ENCODE measurements around the gene ISCU. TPM values are rescaled to one million over a fixed set of nuclear protein-coding genes. Genes with fewer than 3 reads are reported as not detected.

Gene ISCU
- total RNA-seq, 1 experiment from 2014 or later = 84.8 TPM

DNA sequence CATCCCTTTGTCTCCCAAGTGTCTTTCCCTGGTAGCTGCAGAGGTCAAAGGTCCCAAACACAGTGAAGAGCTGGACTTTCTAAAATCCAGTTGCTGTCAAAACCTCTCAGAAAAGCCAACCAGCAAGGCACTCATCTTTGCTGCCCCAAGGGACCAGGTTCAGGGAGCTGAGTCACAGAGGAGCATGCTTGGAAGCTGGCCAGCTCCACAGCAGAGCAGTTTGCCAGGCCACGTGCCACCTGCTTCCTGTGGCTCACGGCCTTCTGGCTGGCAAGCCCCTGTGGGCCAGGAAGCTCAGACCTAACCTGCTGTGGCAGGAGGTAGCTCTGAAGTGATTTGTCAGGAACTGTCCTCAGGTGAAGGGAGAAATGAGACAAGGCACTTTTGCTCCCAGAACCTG, 3.6 kb downstream of the ISCU start:
- peaks cover 21% of the 10 kb centered on the region for H3K79me2 ChIP-seq (ENCODE audit: low read depth)
- ChIA-PET CTCF (interaction anchor here (0.5 kb wide), 1 partner anchor 68 kb away, joined by 5 read pairs; no protein-coding TSS in a partner anchor), POLR2A (ENCODE audit: unreplicated experiment) (interaction anchor here (0.6 kb wide), 2 partner anchors 62 to 68 kb away, joined by 3 to 23 read pairs; partner anchors contain the start of gene SELPLG)
- H2AFZ ChIP-seq = no peak overlapping the region
- no TSS peak for BruUV-seq (replicated peaks)
- peaks cover 18% of the 10 kb centered on the region for H3K4me1 ChIP-seq (replicated peaks; ENCODE audit: insufficient read depth)
- H3K9me2 ChIP-seq (ENCODE audit: insufficient read depth) = no peaks in the 10 kb centered on the region
- peaks cover 31% of the 10 kb centered on the region for H3K36me3 ChIP-seq (ENCODE audit: low read depth)
- peak; percentile 74 to 83 for DNase-seq
- peaks cover 28% of the 10 kb centered on the region for H3F3A ChIP-seq (ENCODE audit: insufficient read depth, low read depth)
- H3K9me3 ChIP-seq (ENCODE audit: insufficient read depth, low read depth) = no peaks in the 10 kb centered on the region
- no peak overlapping the region for H3K4me3 ChIP-seq
- H3K27ac ChIP-seq = peak overlapping the region; percentile 39
- intact Hi-C loops (cut with micrococcal nuclease; ENCODE audit: unreplicated experiment) = loop anchor here (10.0 kb wide), 1 partner anchor 99 kb away; no protein-coding TSS in a partner anchor
- no peaks in the 10 kb centered on the region for H3K27me3 ChIP-seq (ENCODE audit: insufficient read depth, low read depth)
- peaks cover 5% of the 10 kb centered on the region for H4K20me1 ChIP-seq (ENCODE audit: insufficient read depth)
- TF ChIP-seq EZH2 (IDR thresholded peaks at IDR 0.05; ENCODE audit: low read depth) (no peak), CTCF (conservative IDR thresholded peaks at IDR 0.05) (no peak)
- peak overlapping the region; percentile 1; the same call in 1 of the 2 replicates for H3K4me2 ChIP-seq

DNA sequence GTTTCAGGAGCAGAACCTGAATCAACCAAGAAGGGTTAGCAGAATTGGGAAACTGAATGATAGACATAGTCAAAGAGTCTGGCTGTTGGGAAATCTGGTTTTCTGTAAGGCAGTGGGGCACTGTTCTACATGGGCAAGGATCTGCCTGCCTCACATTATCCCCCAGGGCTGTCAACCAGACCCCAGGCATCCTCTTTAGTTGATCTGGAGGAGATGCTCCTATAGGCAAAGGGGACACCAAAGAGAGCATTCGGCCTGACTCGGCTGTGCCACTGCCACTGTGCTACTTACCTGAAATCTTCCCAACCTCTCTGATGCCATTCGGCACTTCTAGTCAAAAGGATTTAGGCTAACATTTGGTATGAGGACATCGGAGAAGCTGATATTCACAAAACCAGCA, 4.1 kb downstream of the ISCU start:
- POLR2A ChIA-PET (ENCODE audit: unreplicated experiment) = no interaction called here
- peaks cover 31% of the 10 kb centered on the region for H3K36me3 ChIP-seq (ENCODE audit: low read depth)
- no peaks in the 10 kb centered on the region for H3K27me3 ChIP-seq (ENCODE audit: insufficient read depth, low read depth)
- H3F3A ChIP-seq (ENCODE audit: insufficient read depth, low read depth) = peaks cover 27% of the 10 kb centered on the region
- CTCF ChIA-PET = interaction anchor here (0.5 kb wide), 1 partner anchor 68 kb away, joined by 5 read pairs; no protein-coding TSS in a partner anchor
- intact Hi-C loops (cut with micrococcal nuclease; ENCODE audit: unreplicated experiment) = loop anchor here (10.0 kb wide), 1 partner anchor 98 kb away; no protein-coding TSS in a partner anchor
- no peaks in the 10 kb centered on the region for H3K9me3 ChIP-seq (ENCODE audit: insufficient read depth, low read depth)
- peaks cover 5% of the 10 kb centered on the region for H4K20me1 ChIP-seq (ENCODE audit: insufficient read depth)
- BruUV-seq (replicated peaks) = no TSS peak
- H3K27ac ChIP-seq = 0 out of 2 replicates have a peak overlapping the region, but pooled peaks have one; percentile 39
- TF ChIP-seq CTCF (conservative IDR thresholded peaks at IDR 0.05) (no peak), EZH2 (IDR thresholded peaks at IDR 0.05; ENCODE audit: low read depth) (no peak)
- H3K4me3 ChIP-seq = no peak overlapping the region
- H3K4me1 ChIP-seq (replicated peaks; ENCODE audit: insufficient read depth) = peaks cover 18% of the 10 kb centered on the region
- peak overlapping the region; percentile 1; the same call in 1 of the 2 replicates for H3K4me2 ChIP-seq
- DNase-seq = no peak
- no peaks in the 10 kb centered on the region for H3K9me2 ChIP-seq (ENCODE audit: insufficient read depth)
- no peak overlapping the region for H2AFZ ChIP-seq
- peaks cover 21% of the 10 kb centered on the region for H3K79me2 ChIP-seq (ENCODE audit: low read depth)

- BruUV-seq (replicated peaks) = no TSS peak
- Histone ChIP-seq H3K27ac (no peak overlapping the region), H3F3A (ENCODE audit: insufficient read depth, low read depth) (peaks cover 19% of the 10 kb centered on the region), H3K4me2 (no peak overlapping the region), H3K36me3 (ENCODE audit: low read depth) (peaks cover 31% of the 10 kb centered on the region), H3K4me1 (replicated peaks; ENCODE audit: insufficient read depth) (peaks cover 18% of the 10 kb centered on the region), H3K4me3 (no peak overlapping the region), H3K9me3 (ENCODE audit: insufficient read depth, low read depth) (no peaks in the 10 kb centered on the region), H3K79me2 (ENCODE audit: low read depth) (peaks cover 16% of the 10 kb centered on the region), H3K9me2 (ENCODE audit: insufficient read depth) (no peaks in the 10 kb centered on the region), H2AFZ (no peak overlapping the region), H4K20me1 (ENCODE audit: insufficient read depth) (peaks cover 5% of the 10 kb centered on the region), H3K27me3 (ENCODE audit: insufficient read depth, low read depth) (no peaks in the 10 kb centered on the region)
- ChIA-PET POLR2A (ENCODE audit: unreplicated experiment) (no interaction called here), CTCF (interaction anchor here (0.5 kb wide), 1 partner anchor 11 kb away, joined by 6 read pairs; no protein-coding TSS in a partner anchor)
- intact Hi-C loops (cut with micrococcal nuclease; ENCODE audit: unreplicated experiment) = loop anchor here (10.0 kb wide), 1 partner anchor 97 kb away; no protein-coding TSS in a partner anchor
- no peak for DNase-seq
- TF ChIP-seq EZH2 (IDR thresholded peaks at IDR 0.05; ENCODE audit: low read depth) (no peak), CTCF (conservative IDR thresholded peaks at IDR 0.05) (no peak)
Measured at GRCh38 chr12:108567406-108568337, 5.3 kb downstream of the ISCU start.

All from PC-9 (cell line).